ENCODE measurements around the gene EWSR1. TPM values are rescaled to one million over a fixed set of nuclear protein-coding genes. Genes with fewer than 3 reads are reported as not detected.

EWSR1 gene
- polyA plus RNA-seq, 1 donor from 2014 or later, result 277 TPM

GRCh38 chr22:29348956-29349355, 80.9 kb downstream of the EWSR1 start:
- Histone ChIP-seq H4K20me1 (ENCODE audit: insufficient read depth) (no peaks in the 10 kb centered on the region), H3K9me2 (ENCODE audit: insufficient read depth, low read length) (no peaks in the 10 kb centered on the region), H3K79me2 (replicated peaks; ENCODE audit: insufficient read depth, low read length) (no peaks in the 10 kb centered on the region), H3K27me3 (ENCODE audit: insufficient read depth, low read depth, low read length) (no peaks in the 10 kb centered on the region), H3K4me2 (ENCODE audit: low read length) (no peak overlapping the region), H3K4me3 (ENCODE audit: low read length) (no peak overlapping the region), H3F3A (ENCODE audit: insufficient read depth, low read length, poor library complexity, severe bottlenecking) (no peaks in the 10 kb centered on the region), H3K27ac (ENCODE audit: low read length) (no peak overlapping the region), H3K36me3 (ENCODE audit: insufficient read depth, low read length) (peaks cover 9% of the 10 kb centered on the region), H3K9ac (ENCODE audit: low read length) (no peak overlapping the region), H2AFZ (ENCODE audit: low read depth, low read length) (no peak overlapping the region), H3K9me3 (ENCODE audit: low read length) (no peaks in the 10 kb centered on the region)
- TF ChIP-seq RAD21 (conservative IDR thresholded peaks at IDR 0.05) (no peak), SMC3 (conservative IDR thresholded peaks at IDR 0.05; ENCODE audit: poor library complexity) (no peak), POLR2AphosphoS5 (IDR thresholded peaks at IDR 0.05) (no peak), TAF1 (IDR thresholded peaks at IDR 0.05; ENCODE audit: low read depth) (no peak), REST (IDR thresholded peaks at IDR 0.05; ENCODE audit: borderline replicate concordance) (no peak), EP300 (conservative IDR thresholded peaks at IDR 0.05; ENCODE audit: poor library complexity, severe bottlenecking) (no peak), CTCF (IDR thresholded peaks at IDR 0.05; ENCODE audit: poor library complexity, severe bottlenecking) (no peak), MXI1 (conservative IDR thresholded peaks at IDR 0.05; ENCODE audit: poor library complexity, severe bottlenecking) (no peak), EZH2 (IDR thresholded peaks at IDR 0.05; ENCODE audit: borderline replicate concordance, insufficient read depth, low read length, poor library complexity, severe bottlenecking) (no peak)

Small RNAs within 50 kb of the gene (small RNA-seq; reads per million reads assigned to genes)
- gene MIR3653, result 0 reads per million in 3 experiments

Other genes starting within 250 kb of the EWSR1 start
- not detected in 2 replicates for gene C22orf31, start 206.4 kb upstream of the EWSR1 start, polyA plus RNA-seq
- gene KREMEN1, start 195.2 kb upstream of the EWSR1 start, polyA plus RNA-seq, result 2.8 and 3.3 TPM in 2 replicates
- 14.1 and 22.2 TPM in 2 replicates for gene EMID1, start 62.4 kb upstream of the EWSR1 start, polyA plus RNA-seq
- gene RHBDD3, start 287 bp upstream of the EWSR1 start, polyA plus RNA-seq, result 114 and 135 TPM in 2 replicates
- gene GAS2L1, start 38.4 kb downstream of the EWSR1 start, polyA plus RNA-seq, result 0.77 and 2.3 TPM in 2 replicates
- 0.26 and 3.0 TPM in 2 replicates for gene RASL10A, start 47.4 kb downstream of the EWSR1 start, polyA plus RNA-seq
- 43.8 and 44.3 TPM in 2 replicates for gene AP1B1, start 120.3 kb downstream of the EWSR1 start, polyA plus RNA-seq
- gene RFPL1, start 170.3 kb downstream of the EWSR1 start, polyA plus RNA-seq, result not detected in 2 replicates
- 0.05 and 0.42 TPM in 2 replicates for gene NEFH, start 211.9 kb downstream of the EWSR1 start, polyA plus RNA-seq

All from neural cell (in vitro differentiated cells).